ENCODE measurements around the gene DMTF1. TPM values are rescaled to one million over a fixed set of nuclear protein-coding genes. Genes with fewer than 3 reads are reported as not detected.
A peak's percentile ranks its signal among the peaks of the same experiment; 100 is the strongest.
"Not testable (repeated sequence)": the region's sequence is repeated elsewhere in the genome, so short reads cannot be mapped to it uniquely, and the experiment has no call there.

Gene DMTF1, protein sequence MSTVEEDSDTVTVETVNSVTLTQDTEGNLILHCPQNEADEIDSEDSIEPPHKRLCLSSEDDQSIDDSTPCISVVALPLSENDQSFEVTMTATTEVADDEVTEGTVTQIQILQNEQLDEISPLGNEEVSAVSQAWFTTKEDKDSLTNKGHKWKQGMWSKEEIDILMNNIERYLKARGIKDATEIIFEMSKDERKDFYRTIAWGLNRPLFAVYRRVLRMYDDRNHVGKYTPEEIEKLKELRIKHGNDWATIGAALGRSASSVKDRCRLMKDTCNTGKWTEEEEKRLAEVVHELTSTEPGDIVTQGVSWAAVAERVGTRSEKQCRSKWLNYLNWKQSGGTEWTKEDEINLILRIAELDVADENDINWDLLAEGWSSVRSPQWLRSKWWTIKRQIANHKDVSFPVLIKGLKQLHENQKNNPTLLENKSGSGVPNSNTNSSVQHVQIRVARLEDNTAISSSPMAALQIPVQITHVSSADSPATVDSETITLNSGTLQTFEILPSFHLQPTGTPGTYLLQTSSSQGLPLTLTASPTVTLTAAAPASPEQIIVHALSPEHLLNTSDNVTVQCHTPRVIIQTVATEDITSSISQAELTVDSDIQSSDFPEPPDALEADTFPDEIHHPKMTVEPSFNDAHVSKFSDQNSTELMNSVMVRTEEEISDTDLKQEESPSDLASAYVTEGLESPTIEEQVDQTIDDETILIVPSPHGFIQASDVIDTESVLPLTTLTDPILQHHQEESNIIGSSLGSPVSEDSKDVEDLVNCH
- 14.8 TPM for total RNA-seq

GRCh38 chr7:87152112-87152896, at the start of gene DMTF1:
Gene DMTF1 (plus strand): TSS chr7:87152453. CDS start chr7:87164942, 12,489 bp downstream.
- peak; percentile 95 for DNase-seq (ENCODE audit: low spot score)
- peak; percentile 93 for ATAC-seq

- no peak for ATAC-seq
- DNase-seq (ENCODE audit: low spot score), result no peak
Measured at GRCh38 chr7:87105401-87105800, 46.9 kb upstream of the DMTF1 start.

DNA sequence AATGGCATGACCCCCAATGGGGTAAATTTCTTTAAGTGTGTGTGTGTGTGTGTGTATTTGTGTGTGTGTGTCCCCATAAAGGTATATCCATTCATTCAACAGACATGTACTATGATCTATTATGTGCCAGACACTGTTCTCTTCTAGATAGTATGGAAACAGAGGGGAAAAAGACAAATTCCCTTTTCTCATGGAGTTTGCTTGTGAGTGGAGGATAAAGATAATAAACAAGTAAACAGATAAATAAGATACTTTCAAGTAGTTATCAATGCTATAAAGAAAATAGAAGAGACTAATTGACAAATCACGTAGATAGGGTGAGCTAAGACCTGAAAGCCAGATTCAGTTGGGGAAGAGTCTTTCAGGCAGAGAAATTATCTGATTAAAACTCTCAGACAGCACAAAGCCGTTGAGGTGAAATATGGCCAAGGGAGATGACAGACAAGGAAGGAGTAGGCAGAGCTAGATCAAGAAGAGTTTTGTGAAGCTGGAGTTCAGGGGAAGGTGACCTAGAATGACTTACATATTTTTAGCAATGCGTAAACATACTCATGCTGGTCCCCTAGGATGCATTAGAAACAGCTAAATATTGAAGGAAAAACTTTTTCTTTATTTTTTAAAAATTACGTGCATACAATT, 45.2 kb upstream of the DMTF1 start:
- no peak for DNase-seq (ENCODE audit: low spot score)
- ATAC-seq, result no peak

DNA sequence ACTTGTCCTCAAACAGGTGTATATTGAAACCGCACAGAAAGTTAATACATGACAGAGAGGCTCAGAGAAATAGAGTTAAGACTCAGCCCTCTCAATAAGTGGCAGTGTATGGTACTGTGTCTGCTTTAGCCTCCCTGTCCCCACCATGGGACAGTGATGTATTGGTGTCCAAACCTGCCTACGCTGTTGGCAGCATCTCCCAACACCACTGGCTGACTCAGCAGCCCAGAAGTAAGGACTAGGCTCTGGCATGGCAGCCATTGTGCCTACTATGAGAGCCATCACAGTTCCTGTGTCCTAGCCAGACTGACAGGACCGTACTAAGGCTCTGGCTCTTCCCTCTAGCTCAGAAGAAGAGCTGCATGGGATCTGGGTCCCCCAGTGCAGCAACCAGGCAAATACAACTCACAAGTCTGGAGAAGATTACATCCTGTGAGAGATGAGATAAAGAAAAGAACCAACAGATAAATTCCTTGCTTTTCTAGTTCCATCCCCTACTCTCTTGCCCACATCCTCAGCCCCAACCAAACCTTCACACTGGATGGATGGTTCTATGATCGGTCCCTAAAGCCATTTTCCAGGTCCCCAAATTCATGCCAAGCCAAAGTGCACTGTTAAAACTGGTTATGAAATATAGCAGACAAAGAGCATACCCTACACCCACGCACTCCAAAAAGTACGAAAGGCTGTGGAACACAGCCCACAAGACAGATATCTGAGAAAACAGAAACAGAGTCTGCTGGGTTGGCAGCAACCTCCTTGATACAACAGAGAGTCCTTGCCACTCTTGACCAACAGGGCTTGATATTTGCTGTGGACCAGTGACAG, 44.1 kb upstream of the DMTF1 start:
- no peak for DNase-seq (ENCODE audit: low spot score)
- no peak for ATAC-seq

DNA sequence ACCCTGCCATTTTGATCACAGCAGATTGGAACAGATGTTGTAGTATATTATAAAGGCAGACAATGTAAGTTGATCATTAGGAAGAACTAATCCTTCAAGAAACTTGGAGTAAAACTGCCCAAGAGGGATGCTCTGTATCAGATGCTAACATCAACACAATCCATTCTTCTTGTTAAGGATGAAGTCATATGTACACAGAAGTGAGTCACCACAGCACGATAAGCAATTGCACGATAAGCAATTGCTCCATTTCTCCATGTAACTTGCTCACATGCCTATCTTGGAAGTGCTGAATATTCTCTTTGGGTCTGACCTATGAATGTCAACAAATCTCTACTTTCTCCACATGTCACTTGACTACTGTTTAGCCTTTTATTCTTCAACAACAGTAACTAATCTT, 41.5 kb upstream of the DMTF1 start:
- DNase-seq (ENCODE audit: low spot score) (no peak), ATAC-seq (no peak)

GRCh38 chr7:87111877-87112276, 40.4 kb upstream of the DMTF1 start:
- ATAC-seq, result no peak
- DNase-seq (ENCODE audit: low spot score), result no peak

DNA sequence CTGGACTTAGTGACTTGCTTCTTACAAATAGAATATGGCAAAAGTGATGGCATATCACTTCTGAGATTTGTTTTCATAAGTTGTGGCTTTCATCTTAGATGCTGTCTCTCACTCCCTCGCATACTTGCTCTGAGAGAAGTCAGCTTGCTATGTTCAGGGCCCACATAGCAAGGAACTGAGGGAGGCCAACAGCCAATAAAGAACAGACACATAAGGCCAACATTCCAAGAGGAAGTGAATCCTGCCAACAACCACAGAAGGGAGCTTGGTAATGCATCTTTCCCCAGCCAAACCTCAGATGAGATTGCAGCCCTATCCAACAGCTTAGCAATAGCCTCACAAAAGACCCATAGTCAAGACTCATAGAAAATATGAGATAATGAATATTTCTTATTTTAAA, 39.2 kb upstream of the DMTF1 start:
- ATAC-seq (no peak), DNase-seq (ENCODE audit: low spot score) (no peak)

GRCh38 chr7:87113904-87114303, 38.3 kb upstream of the DMTF1 start:
- not testable (repeated sequence) for ATAC-seq; DNase-seq (ENCODE audit: low spot score)

GRCh38 chr7:87115772-87116171, 36.5 kb upstream of the DMTF1 start:
- not testable (repeated sequence) for DNase-seq (ENCODE audit: low spot score); ATAC-seq

DNA sequence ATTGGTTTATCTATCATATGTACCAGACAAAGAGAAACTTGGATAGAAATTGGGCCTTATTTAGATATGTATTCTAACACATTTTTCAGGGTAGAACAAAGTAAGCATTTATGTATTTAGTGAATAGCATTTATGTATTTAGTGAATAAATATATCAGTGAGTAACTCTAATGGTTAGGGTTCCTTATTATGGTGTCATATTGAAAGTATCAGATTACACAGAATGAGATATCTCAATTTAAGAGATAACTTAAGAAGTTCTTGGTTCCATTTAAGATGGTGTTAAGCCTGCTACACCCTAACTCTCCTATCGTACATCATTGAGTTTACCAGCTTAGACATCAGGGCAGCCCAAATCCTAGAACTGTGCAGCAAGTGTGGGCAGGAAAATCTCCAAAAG, 35.9 kb upstream of the DMTF1 start:
- ATAC-seq (no peak), DNase-seq (ENCODE audit: low spot score) (no peak)

DNA sequence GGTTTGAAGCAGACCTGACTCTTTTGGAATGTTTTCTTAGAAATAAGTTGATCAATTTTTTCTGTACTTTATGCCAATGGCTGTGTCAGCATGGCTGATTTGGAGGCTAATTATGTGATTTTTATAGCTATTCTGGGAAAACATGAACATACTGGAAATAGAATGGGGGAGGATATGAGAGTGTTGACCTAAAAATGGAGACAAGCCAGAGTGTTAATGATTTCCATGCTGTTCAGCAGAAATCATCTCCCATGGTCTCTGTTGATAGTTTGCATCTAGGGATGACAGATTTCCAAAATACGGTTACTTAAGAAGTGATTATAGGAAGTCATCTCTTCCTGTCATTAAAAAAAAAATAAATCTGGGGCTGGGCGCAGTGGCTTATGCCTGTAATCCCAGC, 32.7 kb upstream of the DMTF1 start:
- DNase-seq (ENCODE audit: low spot score) (no peak), ATAC-seq (no peak)

DNA sequence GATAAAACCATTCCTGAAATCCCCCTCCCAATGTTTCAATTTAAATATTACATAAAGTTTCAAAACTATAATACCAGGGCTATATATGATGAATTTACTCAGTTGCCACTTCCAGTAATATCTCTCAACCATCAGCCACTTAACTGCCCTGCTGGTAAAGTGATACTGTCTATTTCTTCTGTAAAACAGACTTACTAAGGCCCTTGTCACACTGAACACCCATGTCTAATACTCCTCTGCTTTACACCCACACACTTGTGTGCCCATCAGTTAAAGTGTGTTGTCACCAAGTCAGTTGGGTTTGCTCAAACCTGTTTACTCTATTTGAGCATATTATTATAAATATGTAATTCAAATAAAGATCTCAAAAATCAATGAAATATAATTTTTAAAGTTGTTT, 29.1 kb upstream of the DMTF1 start:
- DNase-seq (ENCODE audit: low spot score), result no peak
- no peak for ATAC-seq

DNA sequence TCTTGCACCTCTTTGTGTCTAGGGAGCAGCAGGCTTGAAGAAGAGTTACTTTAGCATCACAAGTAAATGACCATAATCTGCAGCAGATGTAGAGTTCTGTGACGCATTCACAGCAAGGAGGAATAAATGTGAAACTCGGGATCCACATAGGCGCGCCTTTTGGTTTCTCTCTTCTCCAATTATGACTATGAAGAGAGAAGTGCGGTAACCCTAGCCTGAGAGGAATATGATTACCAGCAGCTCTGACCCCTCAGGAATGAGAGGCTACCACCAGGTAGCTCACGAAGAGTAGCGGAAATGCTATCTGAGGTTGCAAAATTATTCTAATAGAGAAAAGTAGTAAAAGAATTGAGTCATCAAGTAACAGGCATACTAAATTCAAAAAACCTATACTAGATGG, 25.2 kb upstream of the DMTF1 start:
- DNase-seq (ENCODE audit: low spot score), result no peak
- no peak for ATAC-seq

DNA sequence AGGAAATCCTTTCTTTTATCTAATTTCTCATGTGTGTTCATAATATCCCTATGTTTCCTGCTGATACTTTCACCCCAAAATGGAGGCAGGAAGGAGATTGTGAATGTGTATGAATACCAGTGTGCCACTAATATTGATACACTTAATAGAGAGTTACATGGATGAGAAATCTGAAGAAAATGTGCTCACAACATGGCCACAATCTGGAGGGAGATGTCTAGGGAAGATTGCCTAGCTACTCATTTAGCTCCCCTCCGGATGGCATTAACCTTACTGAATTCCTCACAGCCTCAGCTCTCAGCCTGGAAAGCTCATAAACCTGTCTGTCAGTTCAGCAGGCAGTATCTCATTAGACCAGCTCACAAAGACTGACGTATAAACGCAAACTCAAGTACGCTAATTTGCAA, 23.4 kb upstream of the DMTF1 start:
- no peak for ATAC-seq
- DNase-seq (ENCODE audit: low spot score), result no peak

DNA sequence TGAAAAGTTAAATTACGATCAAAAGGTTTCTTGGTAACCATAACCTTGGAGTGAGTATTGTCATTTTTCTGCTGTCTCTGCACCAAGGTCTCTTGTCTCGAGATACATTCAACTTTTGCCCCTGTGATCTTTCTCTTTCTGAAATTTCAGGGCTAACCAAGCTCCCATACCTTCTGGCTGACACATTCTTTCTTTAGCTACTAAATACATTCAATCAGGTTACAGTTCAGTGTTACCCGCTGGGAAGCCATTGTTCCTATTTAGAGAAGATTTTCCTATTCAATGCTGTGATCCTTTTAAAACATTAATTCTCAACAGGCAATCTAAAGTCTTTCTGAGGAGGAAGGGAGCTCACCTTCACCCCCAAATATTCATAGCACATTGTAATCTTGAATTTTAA, 22.9 kb upstream of the DMTF1 start:
- no peak for ATAC-seq
- DNase-seq (ENCODE audit: low spot score), result no peak

DNA sequence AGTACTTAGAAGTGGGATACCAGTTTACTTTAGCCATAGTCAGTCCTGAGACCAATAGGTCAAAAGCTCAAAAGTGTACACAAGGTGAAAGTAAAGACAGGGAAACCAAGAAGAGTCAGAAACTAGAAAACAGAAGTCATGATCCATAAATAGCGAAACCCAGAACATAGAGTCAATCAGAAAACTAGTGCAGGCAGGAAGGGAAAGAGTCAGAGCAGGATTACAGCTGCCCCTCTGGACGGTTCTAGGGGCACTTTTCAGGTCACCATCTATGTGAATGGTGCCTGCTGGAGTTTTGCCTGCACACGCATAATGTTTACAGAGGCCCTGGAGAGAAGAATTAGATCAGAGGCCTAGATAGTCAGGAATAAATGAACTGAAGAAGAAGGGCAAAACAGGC, 22.4 kb upstream of the DMTF1 start:
- DNase-seq (ENCODE audit: low spot score), result no peak
- ATAC-seq, result no peak

- DNase-seq (ENCODE audit: low spot score), result no peak
- ATAC-seq, result no peak
Measured at GRCh38 chr7:87131771-87132170, 20.5 kb upstream of the DMTF1 start.

DNA sequence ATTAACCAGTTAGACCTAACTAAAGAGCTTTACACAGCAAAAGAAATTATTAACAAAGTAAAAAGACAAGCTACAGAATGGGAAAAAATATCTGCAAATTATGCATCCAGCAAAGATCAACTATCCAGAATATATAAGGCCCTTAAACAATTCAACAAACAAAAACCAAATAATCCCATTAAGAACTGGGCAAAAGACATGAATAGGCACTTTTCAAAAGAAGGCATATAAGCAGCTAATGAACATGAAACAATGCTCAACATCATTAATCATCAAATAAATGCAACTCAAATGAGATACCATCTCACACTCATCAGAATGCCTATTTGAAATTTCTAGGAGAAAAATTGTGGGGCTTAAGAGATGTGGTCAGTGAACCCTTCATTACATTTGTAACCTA, 15.0 kb upstream of the DMTF1 start:
- no peak for DNase-seq (ENCODE audit: low spot score)
- ATAC-seq, result no peak

GRCh38 chr7:87139514-87139913, 12.7 kb upstream of the DMTF1 start:
- DNase-seq (ENCODE audit: low spot score) (no peak), ATAC-seq (no peak)

DNA sequence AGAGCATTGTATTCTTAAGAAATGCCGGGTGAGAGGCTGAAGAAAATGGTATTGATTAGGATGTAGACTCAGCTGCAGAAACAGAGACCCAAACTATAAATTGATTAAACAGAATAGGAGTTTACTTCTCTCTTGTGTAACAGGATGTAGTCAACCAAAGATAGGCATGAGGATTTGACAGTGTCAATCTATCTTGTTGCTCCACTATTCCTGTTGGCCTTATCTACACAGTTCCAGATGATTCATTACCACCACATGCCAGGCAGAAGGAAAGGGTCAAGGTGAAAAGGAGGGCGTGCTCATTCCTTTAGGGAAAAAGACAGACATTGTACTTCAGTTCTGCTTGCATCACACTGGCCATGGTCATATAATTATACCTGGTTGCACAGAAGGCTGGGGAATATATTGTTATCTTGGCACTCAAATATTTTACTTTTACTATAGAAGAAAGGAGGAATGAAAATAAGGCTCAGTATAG, 11.9 kb upstream of the DMTF1 start:
- DNase-seq (ENCODE audit: low spot score) (no peak), ATAC-seq (no peak)

All from left lobe of liver (tissue), 2 donors.